Measurements from ENCODE around the gene ZNF511. TPM values are rescaled to one million over a fixed set of nuclear protein-coding genes. Genes with fewer than 3 reads are reported as not detected.

The ZNF511 gene
- total RNA-seq, 1 experiment from 2014 or later: 49.0 TPM

GRCh38 chr10:133267293-133267692, 41.4 kb upstream of the ZNF511 start (continued):
- TF ChIP-seq SP1 (IDR thresholded peaks at IDR 0.05; ENCODE audit: low read depth) (no peak), FOSL1 (IDR thresholded peaks at IDR 0.05; ENCODE audit: low read depth) (no peak), ZNF274 (IDR thresholded peaks at IDR 0.05; ENCODE audit: low read depth, low read length) (no peak), CEBPB (IDR thresholded peaks at IDR 0.05; ENCODE audit: low read depth) (no peak), POLR2A (IDR thresholded peaks at IDR 0.05; ENCODE audit: borderline replicate concordance, extremely low read depth, insufficient read depth, insufficient read length) (no peak), TCF7L2 (IDR thresholded peaks at IDR 0.05; ENCODE audit: borderline replicate concordance, extremely low read depth, insufficient read depth, insufficient read length) (no peak), EGR1 (IDR thresholded peaks at IDR 0.05; ENCODE audit: low read depth) (no peak), EZH2 (IDR thresholded peaks at IDR 0.05) (no peak)
- TF ChIP-seq, protein P1, sequence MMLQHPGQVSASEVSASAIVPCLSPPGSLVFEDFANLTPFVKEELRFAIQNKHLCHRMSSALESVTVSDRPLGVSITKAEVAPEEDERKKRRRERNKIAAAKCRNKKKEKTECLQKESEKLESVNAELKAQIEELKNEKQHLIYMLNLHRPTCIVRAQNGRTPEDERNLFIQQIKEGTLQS (IDR thresholded peaks at IDR 0.05): no peak
- TF ChIP-seq, protein P2, sequence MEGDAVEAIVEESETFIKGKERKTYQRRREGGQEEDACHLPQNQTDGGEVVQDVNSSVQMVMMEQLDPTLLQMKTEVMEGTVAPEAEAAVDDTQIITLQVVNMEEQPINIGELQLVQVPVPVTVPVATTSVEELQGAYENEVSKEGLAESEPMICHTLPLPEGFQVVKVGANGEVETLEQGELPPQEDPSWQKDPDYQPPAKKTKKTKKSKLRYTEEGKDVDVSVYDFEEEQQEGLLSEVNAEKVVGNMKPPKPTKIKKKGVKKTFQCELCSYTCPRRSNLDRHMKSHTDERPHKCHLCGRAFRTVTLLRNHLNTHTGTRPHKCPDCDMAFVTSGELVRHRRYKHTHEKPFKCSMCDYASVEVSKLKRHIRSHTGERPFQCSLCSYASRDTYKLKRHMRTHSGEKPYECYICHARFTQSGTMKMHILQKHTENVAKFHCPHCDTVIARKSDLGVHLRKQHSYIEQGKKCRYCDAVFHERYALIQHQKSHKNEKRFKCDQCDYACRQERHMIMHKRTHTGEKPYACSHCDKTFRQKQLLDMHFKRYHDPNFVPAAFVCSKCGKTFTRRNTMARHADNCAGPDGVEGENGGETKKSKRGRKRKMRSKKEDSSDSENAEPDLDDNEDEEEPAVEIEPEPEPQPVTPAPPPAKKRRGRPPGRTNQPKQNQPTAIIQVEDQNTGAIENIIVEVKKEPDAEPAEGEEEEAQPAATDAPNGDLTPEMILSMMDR (IDR thresholded peaks at IDR 0.05 in 2 of 3, conservative IDR thresholded peaks at IDR 0.05 in 1 of 3; ENCODE audit: borderline replicate concordance in 1 of 3, insufficient read depth in 1 of 3, low read depth in 2 of 3, low read length in 2 of 3): no peak

GRCh38 chr10:133267829-133268228, 40.9 kb upstream of the ZNF511 start:
- no peaks in the 10 kb centered on the region for H3K9me2 ChIP-seq (ENCODE audit: insufficient read depth)
- no peak for TF ChIP-seq EZH2phosphoT487 (IDR thresholded peaks at IDR 0.05; ENCODE audit: borderline replicate concordance)
- TF ChIP-seq RAD21 (IDR thresholded peaks at IDR 0.05; ENCODE audit: low read depth): peak; percentile 24; the same call in 1 of the 2 replicates
- peaks cover 0 to 4% of the 10 kb centered on the region in 2 experiments; a peak in 2 of 4 replicates for H3K4me1 ChIP-seq (ENCODE audit: control insufficient read depth in 1 of 2, insufficient read depth in 2 of 2, low read length in 2 of 2)
- H3K9me3 ChIP-seq (ENCODE audit: control insufficient read depth in 1 of 2, insufficient read depth in 1 of 2, low read depth in 1 of 2, low read length in 2 of 2): no peaks in the 10 kb centered on the region
- no peaks in the 10 kb centered on the region for H3K36me3 ChIP-seq (ENCODE audit: control insufficient read depth in 1 of 2, insufficient read depth in 2 of 2, low read length in 2 of 2)
- intact Hi-C loops (cut with micrococcal nuclease): no loop called here
- no peak overlapping the region for H3K27ac ChIP-seq (ENCODE audit: low read depth, low read length)
- BruUV-seq (replicated peaks): no TSS peak
- H3K27me3 ChIP-seq (ENCODE audit: insufficient read depth, low read length): no peaks in the 10 kb centered on the region
- DNase-seq (ENCODE audit: low read depth, low spot score) (no peak), ATAC-seq (peak; percentile 34; the same call in 1 of the 2 replicates)
- no peak overlapping the region for H3K4me3 ChIP-seq (replicated peaks in 1 of 2; ENCODE audit: low read depth in 1 of 2, low read length in 2 of 2)
- POLR2A ChIA-PET: no interaction called here
- CTCF ChIA-PET: no interaction called here
- no peak overlapping the region for H2AFZ ChIP-seq (ENCODE audit: low read depth, low read length, poor library complexity, severe bottlenecking)
- RAD21 ChIA-PET (ENCODE audit: low non-redundant PET in 1 of 2, low total read pairs in 2 of 2, uncharacterized antibody in 2 of 2, unreplicated experiment in 2 of 2): no interaction called here
- no peak overlapping the region for H3K4me2 ChIP-seq (ENCODE audit: low read length)
- H4K20me1 ChIP-seq (ENCODE audit: insufficient read depth): no peaks in the 10 kb centered on the region
- no peaks in the 10 kb centered on the region for H3K79me2 ChIP-seq (ENCODE audit: insufficient read depth, low read length)
- H3K9ac ChIP-seq (ENCODE audit: low read length): no peak overlapping the region

All from HCT116 (cell line).